SU-DHL-6 (cell line): ENCODE results near the gene GPR35.

Experiments
- EZH2phosphoT487 ChIP-seq: fragments of 200-600 bp; sonication (generic), shearing (Covaris generic); conservative IDR thresholded peaks from 2 replicates; pipeline ENCODE4 v1.6.1; 2018; ENCODE audit warnings: mild to moderate bottlenecking, antibody characterized with exemption, low read length, moderate library complexity, mixed read lengths
- TF ChIP-seq, protein P1 (sequence below): fragments of 200-600 bp; sonication (generic); IDR thresholded peaks from one replicate; pipeline ENCODE4 v1.5.1; 2017; ENCODE audit warnings: antibody characterized with exemption, mild to moderate bottlenecking, low read length, moderate library complexity; ENCODE audit not compliant: insufficient read depth, poor library complexity, severe bottlenecking

- TF ChIP-seq, protein P1, sequence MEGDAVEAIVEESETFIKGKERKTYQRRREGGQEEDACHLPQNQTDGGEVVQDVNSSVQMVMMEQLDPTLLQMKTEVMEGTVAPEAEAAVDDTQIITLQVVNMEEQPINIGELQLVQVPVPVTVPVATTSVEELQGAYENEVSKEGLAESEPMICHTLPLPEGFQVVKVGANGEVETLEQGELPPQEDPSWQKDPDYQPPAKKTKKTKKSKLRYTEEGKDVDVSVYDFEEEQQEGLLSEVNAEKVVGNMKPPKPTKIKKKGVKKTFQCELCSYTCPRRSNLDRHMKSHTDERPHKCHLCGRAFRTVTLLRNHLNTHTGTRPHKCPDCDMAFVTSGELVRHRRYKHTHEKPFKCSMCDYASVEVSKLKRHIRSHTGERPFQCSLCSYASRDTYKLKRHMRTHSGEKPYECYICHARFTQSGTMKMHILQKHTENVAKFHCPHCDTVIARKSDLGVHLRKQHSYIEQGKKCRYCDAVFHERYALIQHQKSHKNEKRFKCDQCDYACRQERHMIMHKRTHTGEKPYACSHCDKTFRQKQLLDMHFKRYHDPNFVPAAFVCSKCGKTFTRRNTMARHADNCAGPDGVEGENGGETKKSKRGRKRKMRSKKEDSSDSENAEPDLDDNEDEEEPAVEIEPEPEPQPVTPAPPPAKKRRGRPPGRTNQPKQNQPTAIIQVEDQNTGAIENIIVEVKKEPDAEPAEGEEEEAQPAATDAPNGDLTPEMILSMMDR, result no peak
- no peak for TF ChIP-seq EZH2phosphoT487
Observed at GRCh38 chr2:240648650-240649275, 23.5 kb downstream of the GPR35 start.
